Calu3 (cell line): ENCODE measurements around the gene SLC51A. TPM values are rescaled to one million over a fixed set of nuclear protein-coding genes. Genes with fewer than 3 reads are reported as not detected.

ENCODE experiments used
- BruUV-seq: library from RNA; stranded (reverse); fragments of 400-500 nt; replicated peaks from 2 replicates; lab custom pipeline; 2021; lab: Mats Ljungman, UMichigan
- CTCF ChIA-PET: fragments of 300-600 bp; sonication (Branson Sonifier 250); formaldehyde crosslinking; loops from one replicate; lab custom pipeline; 2022; ENCODE audit warnings: antibody characterized with exemption; lab: Charles Lee
- DNase-seq: peaks from one replicate; pipeline ENCODE4 v3.0.0; 2022
- H3K27ac Mint-ChIP-seq: one replicate; pipeline ENCODE4 v1.8.0; 2022; ENCODE audit warnings: mixed read lengths; ENCODE audit not compliant: unreplicated experiment
- H3K27me3 Mint-ChIP-seq: one replicate; pipeline ENCODE4 v1.8.0; 2022; ENCODE audit warnings: mixed read lengths; ENCODE audit not compliant: unreplicated experiment
- H3K36me3 Mint-ChIP-seq: one replicate; pipeline ENCODE4 v1.8.0; 2022; ENCODE audit warnings: mild to moderate bottlenecking, moderate library complexity, mixed read lengths; ENCODE audit not compliant: insufficient read depth, unreplicated experiment
- H3K4me1 Mint-ChIP-seq: one replicate; pipeline ENCODE4 v1.8.0; 2022; ENCODE audit warnings: mild to moderate bottlenecking, low read depth, mixed read lengths; ENCODE audit not compliant: unreplicated experiment
- H3K4me3 Mint-ChIP-seq: one replicate; pipeline ENCODE4 v1.8.0; 2022; ENCODE audit warnings: mild to moderate bottlenecking, low read depth, moderate library complexity, mixed read lengths; ENCODE audit not compliant: unreplicated experiment
- H3K9me3 Mint-ChIP-seq: one replicate; pipeline ENCODE4 v1.8.0; 2022; ENCODE audit warnings: low read depth, mixed read lengths; ENCODE audit not compliant: unreplicated experiment
- intact Hi-C: fragments of 100-400 bp; cut with micrococcal nuclease; formaldehyde crosslinking; loops from one replicate; pipeline ENCODE4 v1.10.0; 2022; ENCODE audit not compliant: unreplicated experiment
- total RNA-seq: library from RNA; stranded (reverse); gene quantifications from 2 replicates; pipeline ENCODE4 v1.2.3, GENCODE V29; 2022
- TF ChIP-seq, protein P1 (sequence below): fragments of 200-600 bp; IDR thresholded peaks from one replicate; pipeline ENCODE4 v1.8.0; 2022; ENCODE audit warnings: antibody characterized with exemption; ENCODE audit not compliant: unreplicated experiment

Gene SLC51A
- total RNA-seq, 1 experiment from 2014 or later: not detected

DNA sequence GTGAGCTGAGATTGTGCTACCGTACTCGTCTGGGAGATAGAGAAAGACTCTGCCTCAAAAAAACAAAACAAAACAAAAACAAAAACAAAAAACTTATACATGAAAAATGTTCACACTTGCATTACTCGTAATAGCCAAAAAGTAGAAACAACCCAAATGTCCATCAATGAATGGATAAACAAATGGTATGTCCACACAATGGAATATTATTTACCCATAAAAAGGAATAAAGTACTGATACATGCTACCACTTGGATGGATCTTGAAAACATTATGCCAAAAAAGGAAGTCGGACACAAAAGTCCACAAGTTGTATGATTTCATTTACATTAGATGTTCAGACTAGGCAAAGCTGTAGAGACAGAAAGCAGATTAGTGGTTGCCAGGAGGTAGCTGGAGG, 44.5 kb downstream of the SLC51A start:
- BruUV-seq: no TSS peak
- Mint-ChIP-seq H3K36me3 (peaks cover 2% of the 10 kb centered on the region), H3K4me1 (no peaks in the 10 kb centered on the region), H3K27ac (no peak overlapping the region), H3K27me3 (no peaks in the 10 kb centered on the region), H3K9me3 (no peaks in the 10 kb centered on the region), H3K4me3 (no peak overlapping the region)
- intact Hi-C loops: no loop called here
- DNase-seq: no peak
- TF ChIP-seq, protein P1, sequence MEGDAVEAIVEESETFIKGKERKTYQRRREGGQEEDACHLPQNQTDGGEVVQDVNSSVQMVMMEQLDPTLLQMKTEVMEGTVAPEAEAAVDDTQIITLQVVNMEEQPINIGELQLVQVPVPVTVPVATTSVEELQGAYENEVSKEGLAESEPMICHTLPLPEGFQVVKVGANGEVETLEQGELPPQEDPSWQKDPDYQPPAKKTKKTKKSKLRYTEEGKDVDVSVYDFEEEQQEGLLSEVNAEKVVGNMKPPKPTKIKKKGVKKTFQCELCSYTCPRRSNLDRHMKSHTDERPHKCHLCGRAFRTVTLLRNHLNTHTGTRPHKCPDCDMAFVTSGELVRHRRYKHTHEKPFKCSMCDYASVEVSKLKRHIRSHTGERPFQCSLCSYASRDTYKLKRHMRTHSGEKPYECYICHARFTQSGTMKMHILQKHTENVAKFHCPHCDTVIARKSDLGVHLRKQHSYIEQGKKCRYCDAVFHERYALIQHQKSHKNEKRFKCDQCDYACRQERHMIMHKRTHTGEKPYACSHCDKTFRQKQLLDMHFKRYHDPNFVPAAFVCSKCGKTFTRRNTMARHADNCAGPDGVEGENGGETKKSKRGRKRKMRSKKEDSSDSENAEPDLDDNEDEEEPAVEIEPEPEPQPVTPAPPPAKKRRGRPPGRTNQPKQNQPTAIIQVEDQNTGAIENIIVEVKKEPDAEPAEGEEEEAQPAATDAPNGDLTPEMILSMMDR: no peak
- CTCF ChIA-PET: no interaction called here

DNA sequence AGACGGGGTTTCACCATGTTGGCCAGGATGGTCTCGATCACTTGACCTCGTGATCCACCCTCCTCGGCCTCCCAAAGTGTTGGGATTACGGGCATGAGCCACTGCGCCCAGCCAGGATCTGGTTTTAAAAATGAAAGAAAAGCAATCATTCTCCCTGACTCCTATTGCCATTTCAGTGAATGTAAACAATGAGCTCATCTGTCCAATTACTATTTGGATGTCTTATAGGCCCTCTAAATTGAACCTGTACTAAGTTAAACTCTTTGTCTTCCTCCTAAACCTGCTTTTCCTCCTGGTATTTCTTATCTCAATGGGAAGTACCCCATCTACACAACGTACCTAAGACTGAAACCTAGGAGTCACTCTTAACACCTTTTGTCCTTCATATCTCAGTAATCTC, 47.5 kb downstream of the SLC51A start:
- H3K4me1 Mint-ChIP-seq: no peaks in the 10 kb centered on the region
- BruUV-seq: no TSS peak
- TF ChIP-seq, protein P1: no peak
- intact Hi-C loops: no loop called here
- H3K4me3 Mint-ChIP-seq: no peak overlapping the region
- H3K27ac Mint-ChIP-seq: no peak overlapping the region
- CTCF ChIA-PET: no interaction called here
- peaks cover 11% of the 10 kb centered on the region for H3K36me3 Mint-ChIP-seq
- no peaks in the 10 kb centered on the region for H3K9me3 Mint-ChIP-seq
- no peaks in the 10 kb centered on the region for H3K27me3 Mint-ChIP-seq
- no peak for DNase-seq

DNA sequence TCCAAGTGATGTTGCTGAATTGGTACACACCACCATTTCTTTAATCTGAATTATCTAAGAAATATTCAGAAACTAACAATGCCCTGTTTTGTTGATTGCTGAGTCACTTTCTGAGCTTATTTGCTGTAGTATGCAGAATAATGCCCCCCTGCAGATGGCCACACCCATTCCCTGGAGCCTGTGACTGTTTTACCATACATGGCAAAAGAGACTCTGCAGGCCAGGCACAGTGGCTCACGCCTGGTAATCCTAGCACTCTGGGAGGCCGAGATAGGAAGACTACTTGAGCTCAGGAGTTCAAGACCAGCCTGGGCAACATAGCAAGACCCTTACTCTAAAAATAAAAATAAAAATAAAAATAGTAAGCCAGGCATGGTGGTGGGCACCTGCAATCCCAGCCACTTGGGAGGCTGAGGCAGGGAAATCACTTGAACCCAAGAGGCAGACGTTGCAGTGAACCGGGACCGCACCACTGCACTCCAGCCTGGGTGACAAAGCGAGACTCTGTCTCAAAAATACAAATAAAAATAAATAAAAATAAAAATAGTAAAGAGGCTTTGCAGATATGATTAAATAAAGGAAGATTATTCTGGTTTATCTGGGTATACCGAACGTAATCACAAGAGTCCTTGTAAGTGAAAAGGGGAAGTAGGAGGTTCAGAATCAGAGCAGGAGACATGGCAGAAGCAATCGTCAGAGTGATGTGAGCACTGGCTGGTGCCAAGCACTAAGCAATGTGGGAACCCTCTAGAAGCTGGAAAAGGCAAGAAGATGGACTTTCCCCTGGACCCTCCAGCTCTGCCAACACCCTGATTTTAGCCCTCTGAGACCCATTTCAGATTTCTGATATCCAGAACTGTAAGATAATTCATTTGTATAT, 52.2 kb downstream of the SLC51A start:
- H3K27me3 Mint-ChIP-seq: no peaks in the 10 kb centered on the region
- peaks cover 18% of the 10 kb centered on the region for H3K4me1 Mint-ChIP-seq
- no peak overlapping the region for H3K4me3 Mint-ChIP-seq
- peak; percentile 66 for DNase-seq
- intact Hi-C loops: no loop called here
- peak overlapping the region; percentile 50 for H3K27ac Mint-ChIP-seq
- peaks cover 2% of the 10 kb centered on the region for H3K9me3 Mint-ChIP-seq
- TF ChIP-seq, protein P1: no peak
- CTCF ChIA-PET: interaction anchor here (0.6 to 1.2 kb wide), 3 partner anchors 13 to 213 kb away, joined by 4 to 6 read pairs (median 5); no protein-coding TSS in a partner anchor
- no TSS peak for BruUV-seq
- peaks cover 18% of the 10 kb centered on the region for H3K36me3 Mint-ChIP-seq

DNA sequence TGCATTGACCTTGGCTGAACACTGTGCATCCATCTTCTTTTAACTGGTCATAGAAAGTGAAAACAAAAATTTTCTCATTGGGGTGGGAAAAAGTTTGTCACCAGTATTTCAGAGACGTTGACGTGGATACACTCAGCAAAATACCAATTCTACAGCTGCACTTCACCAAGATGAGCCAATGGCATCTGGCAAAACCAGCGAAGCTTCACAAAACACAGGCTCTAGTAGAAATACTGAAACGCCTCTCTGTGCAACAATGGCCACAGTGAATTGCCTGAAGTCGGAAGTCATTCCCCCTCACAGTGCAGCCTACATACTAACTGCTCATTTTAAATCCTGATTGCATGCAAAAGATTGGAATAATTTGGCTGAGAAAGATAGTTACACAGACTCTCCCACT, 54.2 kb downstream of the SLC51A start:
- intact Hi-C loops: no loop called here
- Mint-ChIP-seq H3K4me1 (peaks cover 18% of the 10 kb centered on the region), H3K4me3 (no peak overlapping the region), H3K27ac (no peak overlapping the region), H3K36me3 (peaks cover 18% of the 10 kb centered on the region), H3K27me3 (no peaks in the 10 kb centered on the region), H3K9me3 (peaks cover 4% of the 10 kb centered on the region)
- CTCF ChIA-PET: no interaction called here
- TF ChIP-seq, protein P1: no peak
- no peak for DNase-seq
- BruUV-seq: no TSS peak
